WTC11 (cell line): ENCODE results near the gene EHBP1L1. TPM values are rescaled to one million over a fixed set of nuclear protein-coding genes. Genes with fewer than 3 reads are reported as not detected.
A peak's percentile ranks its signal among the peaks of the same experiment; 100 is the strongest.

ENCODE experiments used
- ATAC-seq: fragments of 200-7000 bp; cut with Tn5 transposase; 2 replicates; pipeline ENCODE4 v1.10.0; 2021; ENCODE audit warnings: mild to moderate bottlenecking, moderate library complexity
- CTCF ChIA-PET: fragments of 300-600 bp; sonication (Branson Sonifier 250); formaldehyde crosslinking; loops from one replicate; lab custom pipeline; 2021; ENCODE audit warnings: antibody characterized with exemption; lab: Charles Lee
- POLR2A ChIA-PET: fragments of 350-600 bp; sonication (Branson Sonifier 250); formaldehyde crosslinking; loops from one replicate; lab custom pipeline; 2021; ENCODE audit warnings: antibody characterized with exemption; lab: Charles Lee
- DNase-seq: peaks from one replicate; pipeline ENCODE4 v3.0.0; 2021; ENCODE audit warnings: low spot score
- H3K27ac Mint-ChIP-seq: 2 replicates; pipeline ENCODE4 v1.8.0; 2021; ENCODE audit warnings: mixed read lengths
- H3K27me3 Mint-ChIP-seq: 2 replicates; pipeline ENCODE4 v1.8.0; 2021; ENCODE audit warnings: low read depth, mild to moderate bottlenecking, moderate library complexity, mixed read lengths
- H3K36me3 Mint-ChIP-seq: 2 replicates; pipeline ENCODE4 v1.8.0; 2021; ENCODE audit warnings: mixed read lengths
- H3K4me1 Mint-ChIP-seq: 2 replicates; pipeline ENCODE4 v1.8.0; 2022; ENCODE audit warnings: mixed read lengths
- H3K4me3 Mint-ChIP-seq: 2 replicates; pipeline ENCODE4 v1.8.0; 2021; ENCODE audit warnings: mild to moderate bottlenecking, moderate library complexity, mixed read lengths
- H3K9me3 Mint-ChIP-seq: 2 replicates; pipeline ENCODE4 v1.8.0; 2021; ENCODE audit warnings: mixed read lengths
- CBFB ChIP-seq: sonication (generic); formaldehyde crosslinking; IDR thresholded peaks from 2 replicates; pipeline ENCODE4 v1.8.1; 2022; ENCODE audit warnings: mild to moderate bottlenecking, low read depth, missing genetic modification reagents
- HMGA2 ChIP-seq: fragments of 250-450 bp; sonication (Bioruptor Pico); IDR thresholded peaks from 2 replicates; pipeline ENCODE4 v1.4.0; 2021; ENCODE audit warnings: mild to moderate bottlenecking, moderate library complexity
- JAZF1 ChIP-seq: fragments of 250-450 bp; sonication (Bioruptor Pico); IDR thresholded peaks from 2 replicates; pipeline ENCODE4 v1.9.0; 2021; ENCODE audit warnings: moderate library complexity, mild to moderate bottlenecking, inconsistent platforms
- MYBL2 ChIP-seq: sonication (generic); formaldehyde crosslinking; IDR thresholded peaks from 2 replicates; pipeline ENCODE4 v1.8.1; 2023; ENCODE audit warnings: mild to moderate bottlenecking, moderate library complexity, missing genetic modification reagents
- RORB ChIP-seq: fragments of 250-450 bp; sonication (Bioruptor Pico); IDR thresholded peaks from 2 replicates; pipeline ENCODE4 v1.9.0; 2021; ENCODE audit warnings: mild to moderate bottlenecking
- SP1 ChIP-seq: sonication (generic); formaldehyde crosslinking; conservative IDR thresholded peaks from 2 replicates; pipeline ENCODE4 v1.8.1; 2022; ENCODE audit warnings: missing genetic modification reagents
- TEAD1 ChIP-seq: sonication (generic); formaldehyde crosslinking; IDR thresholded peaks from 2 replicates; pipeline ENCODE4 v1.8.0; 2022; ENCODE audit warnings: mild to moderate bottlenecking, missing genetic modification reagents
- ZNF121 ChIP-seq: sonication (generic); formaldehyde crosslinking; IDR thresholded peaks from 2 replicates; pipeline ENCODE4 v1.8.0; 2023; ENCODE audit warnings: missing genetic modification reagents
- ZNF138 ChIP-seq: sonication (generic); formaldehyde crosslinking; conservative IDR thresholded peaks from 2 replicates; pipeline ENCODE4 v1.8.1; 2022; ENCODE audit warnings: mild to moderate bottlenecking, moderate library complexity, missing genetic modification reagents
- total RNA-seq: library from RNA; stranded (reverse); gene quantifications from 3 replicates; pipeline ENCODE4 v1.2.3, GENCODE V29; 2021
- TF ChIP-seq, protein P1 (sequence below): sonication (generic); formaldehyde crosslinking; conservative IDR thresholded peaks from 2 replicates; pipeline ENCODE4 v1.8.1; 2023; ENCODE audit warnings: mild to moderate bottlenecking, low read depth, missing genetic modification reagents, moderate library complexity
- TF ChIP-seq, protein P2 (sequence below): sonication (generic); formaldehyde crosslinking; IDR thresholded peaks from 2 replicates; pipeline ENCODE4 v1.8.0; 2022; ENCODE audit warnings: missing genetic modification reagents
- TF ChIP-seq, protein P3 (sequence below): sonication (generic); formaldehyde crosslinking; IDR thresholded peaks from 2 replicates; pipeline ENCODE4 v1.8.0; 2022; ENCODE audit warnings: mild to moderate bottlenecking, missing genetic modification reagents
- TF ChIP-seq, protein P4 (sequence below): sonication (generic); formaldehyde crosslinking; IDR thresholded peaks from 2 replicates; pipeline ENCODE4 v1.8.1; 2023; ENCODE audit warnings: mild to moderate bottlenecking, moderate library complexity, missing genetic modification reagents
- TF ChIP-seq, protein P5 (sequence below): sonication (generic); formaldehyde crosslinking; IDR thresholded peaks from 2 replicates; pipeline ENCODE4 v1.8.1; 2023; ENCODE audit warnings: mild to moderate bottlenecking, missing genetic modification reagents, moderate library complexity

EHBP1L1 gene
- total RNA-seq, 1 experiment from 2014 or later: 11.8 TPM

DNA sequence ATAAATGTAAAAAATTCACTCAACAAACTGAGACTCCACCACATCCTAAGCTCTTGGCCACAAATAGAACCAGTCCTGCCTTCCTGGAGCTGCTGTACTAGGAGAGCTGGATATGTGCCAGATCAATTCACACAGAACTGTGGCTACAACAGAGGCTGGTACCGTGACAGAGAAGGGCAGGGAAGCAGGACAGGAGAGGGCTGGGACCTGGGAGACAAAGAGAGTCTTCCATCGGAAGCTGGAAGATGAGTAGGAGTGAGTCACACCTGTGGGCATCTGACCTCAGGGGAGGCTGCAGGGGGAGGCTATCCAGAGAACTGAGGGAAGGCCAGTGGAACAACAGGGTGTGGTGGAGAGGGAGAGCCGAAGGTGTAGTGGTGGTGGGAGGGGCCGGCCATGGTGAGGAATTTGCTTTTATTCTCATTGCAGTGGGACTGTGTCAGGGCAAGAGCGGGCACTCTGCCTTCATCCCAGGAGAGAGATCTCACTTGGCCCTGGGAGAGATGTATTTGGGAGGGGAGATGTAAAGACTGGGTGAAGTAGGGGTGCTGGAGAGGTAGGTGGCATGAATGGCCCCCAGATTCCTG is 15.8 kb upstream of the EHBP1L1 start (continued):
- TF ChIP-seq MYBL2 (no peak), TEAD1 (CRISPR knock-in tag) (no peak), RORB (CRISPR knock-in tag) (no peak)
- TF ChIP-seq, protein P1, sequence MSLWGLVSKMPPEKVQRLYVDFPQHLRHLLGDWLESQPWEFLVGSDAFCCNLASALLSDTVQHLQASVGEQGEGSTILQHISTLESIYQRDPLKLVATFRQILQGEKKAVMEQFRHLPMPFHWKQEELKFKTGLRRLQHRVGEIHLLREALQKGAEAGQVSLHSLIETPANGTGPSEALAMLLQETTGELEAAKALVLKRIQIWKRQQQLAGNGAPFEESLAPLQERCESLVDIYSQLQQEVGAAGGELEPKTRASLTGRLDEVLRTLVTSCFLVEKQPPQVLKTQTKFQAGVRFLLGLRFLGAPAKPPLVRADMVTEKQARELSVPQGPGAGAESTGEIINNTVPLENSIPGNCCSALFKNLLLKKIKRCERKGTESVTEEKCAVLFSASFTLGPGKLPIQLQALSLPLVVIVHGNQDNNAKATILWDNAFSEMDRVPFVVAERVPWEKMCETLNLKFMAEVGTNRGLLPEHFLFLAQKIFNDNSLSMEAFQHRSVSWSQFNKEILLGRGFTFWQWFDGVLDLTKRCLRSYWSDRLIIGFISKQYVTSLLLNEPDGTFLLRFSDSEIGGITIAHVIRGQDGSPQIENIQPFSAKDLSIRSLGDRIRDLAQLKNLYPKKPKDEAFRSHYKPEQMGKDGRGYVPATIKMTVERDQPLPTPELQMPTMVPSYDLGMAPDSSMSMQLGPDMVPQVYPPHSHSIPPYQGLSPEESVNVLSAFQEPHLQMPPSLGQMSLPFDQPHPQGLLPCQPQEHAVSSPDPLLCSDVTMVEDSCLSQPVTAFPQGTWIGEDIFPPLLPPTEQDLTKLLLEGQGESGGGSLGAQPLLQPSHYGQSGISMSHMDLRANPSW (CRISPR knock-in tag): no peak

DNA sequence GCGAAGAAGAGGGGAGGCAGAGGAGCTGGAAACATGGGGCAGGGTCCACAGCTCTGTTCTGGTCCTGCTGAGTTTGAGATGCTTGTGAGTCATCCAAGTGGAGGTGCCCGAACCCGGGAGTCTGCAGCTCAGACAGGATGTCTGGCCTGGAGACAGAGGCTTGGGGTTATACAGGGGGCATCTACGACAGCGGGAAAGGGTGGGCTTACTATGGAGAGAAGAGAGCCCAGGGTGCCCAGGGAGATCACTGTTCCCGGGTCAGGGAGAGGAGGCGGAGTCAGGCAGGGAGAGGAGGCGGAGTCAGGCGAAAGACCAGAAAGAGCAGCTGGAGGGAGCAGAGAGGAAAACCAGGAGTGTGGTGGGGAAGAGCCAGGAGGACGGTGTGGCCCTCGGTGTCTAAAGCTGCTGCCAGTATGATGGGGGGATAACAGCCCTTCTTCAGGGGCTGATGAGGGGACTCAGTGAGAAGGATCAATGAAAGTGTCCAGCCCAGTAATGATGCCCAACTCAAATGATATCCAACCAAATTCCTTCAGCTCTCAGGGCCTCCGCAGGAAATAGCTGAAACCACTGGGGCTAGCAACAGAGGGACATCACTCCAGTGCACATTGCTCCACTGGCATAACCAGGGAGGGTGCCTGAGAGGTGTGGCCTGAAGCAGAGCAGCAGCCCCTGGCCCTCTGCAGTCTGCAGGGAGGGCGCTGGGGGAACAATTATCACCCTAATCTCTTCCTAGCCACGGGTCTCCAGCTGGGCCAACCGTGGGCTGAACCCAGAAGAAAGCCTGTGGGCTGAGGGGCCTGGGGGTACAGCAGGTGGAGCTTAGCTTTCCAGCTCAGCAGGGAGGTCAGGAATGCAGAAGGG is 15.1 kb upstream of the EHBP1L1 start:
- no peaks in the 10 kb centered on the region for H3K9me3 Mint-ChIP-seq
- ATAC-seq (peak; percentile 75), DNase-seq (peak; percentile 77)
- 0 out of 2 replicates have a peak overlapping the region, but pooled peaks have one; percentile 2 for H3K27ac Mint-ChIP-seq
- TF ChIP-seq, protein P2, sequence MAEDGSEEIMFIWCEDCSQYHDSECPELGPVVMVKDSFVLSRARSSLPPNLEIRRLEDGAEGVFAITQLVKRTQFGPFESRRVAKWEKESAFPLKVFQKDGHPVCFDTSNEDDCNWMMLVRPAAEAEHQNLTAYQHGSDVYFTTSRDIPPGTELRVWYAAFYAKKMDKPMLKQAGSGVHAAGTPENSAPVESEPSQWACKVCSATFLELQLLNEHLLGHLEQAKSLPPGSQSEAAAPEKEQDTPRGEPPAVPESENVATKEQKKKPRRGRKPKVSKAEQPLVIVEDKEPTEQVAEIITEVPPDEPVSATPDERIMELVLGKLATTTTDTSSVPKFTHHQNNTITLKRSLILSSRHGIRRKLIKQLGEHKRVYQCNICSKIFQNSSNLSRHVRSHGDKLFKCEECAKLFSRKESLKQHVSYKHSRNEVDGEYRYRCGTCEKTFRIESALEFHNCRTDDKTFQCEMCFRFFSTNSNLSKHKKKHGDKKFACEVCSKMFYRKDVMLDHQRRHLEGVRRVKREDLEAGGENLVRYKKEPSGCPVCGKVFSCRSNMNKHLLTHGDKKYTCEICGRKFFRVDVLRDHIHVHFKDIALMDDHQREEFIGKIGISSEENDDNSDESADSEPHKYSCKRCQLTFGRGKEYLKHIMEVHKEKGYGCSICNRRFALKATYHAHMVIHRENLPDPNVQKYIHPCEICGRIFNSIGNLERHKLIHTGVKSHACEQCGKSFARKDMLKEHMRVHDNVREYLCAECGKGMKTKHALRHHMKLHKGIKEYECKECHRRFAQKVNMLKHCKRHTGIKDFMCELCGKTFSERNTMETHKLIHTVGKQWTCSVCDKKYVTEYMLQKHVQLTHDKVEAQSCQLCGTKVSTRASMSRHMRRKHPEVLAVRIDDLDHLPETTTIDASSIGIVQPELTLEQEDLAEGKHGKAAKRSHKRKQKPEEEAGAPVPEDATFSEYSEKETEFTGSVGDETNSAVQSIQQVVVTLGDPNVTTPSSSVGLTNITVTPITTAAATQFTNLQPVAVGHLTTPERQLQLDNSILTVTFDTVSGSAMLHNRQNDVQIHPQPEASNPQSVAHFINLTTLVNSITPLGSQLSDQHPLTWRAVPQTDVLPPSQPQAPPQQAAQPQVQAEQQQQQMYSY (CRISPR knock-in tag): peak; percentile 97
- TF ChIP-seq ZNF121 (CRISPR knock-in tag): no peak
- TF ChIP-seq CBFB (CRISPR knock-in tag): no peak
- TF ChIP-seq SP1 (CRISPR knock-in tag): no peak
- TF ChIP-seq, protein P3, sequence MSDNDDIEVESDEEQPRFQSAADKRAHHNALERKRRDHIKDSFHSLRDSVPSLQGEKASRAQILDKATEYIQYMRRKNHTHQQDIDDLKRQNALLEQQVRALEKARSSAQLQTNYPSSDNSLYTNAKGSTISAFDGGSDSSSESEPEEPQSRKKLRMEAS (CRISPR knock-in tag): peak; percentile 18; the same call in 1 of the 2 replicates
- TF ChIP-seq HMGA2 (CRISPR knock-in tag): no peak
- TF ChIP-seq, protein P4, sequence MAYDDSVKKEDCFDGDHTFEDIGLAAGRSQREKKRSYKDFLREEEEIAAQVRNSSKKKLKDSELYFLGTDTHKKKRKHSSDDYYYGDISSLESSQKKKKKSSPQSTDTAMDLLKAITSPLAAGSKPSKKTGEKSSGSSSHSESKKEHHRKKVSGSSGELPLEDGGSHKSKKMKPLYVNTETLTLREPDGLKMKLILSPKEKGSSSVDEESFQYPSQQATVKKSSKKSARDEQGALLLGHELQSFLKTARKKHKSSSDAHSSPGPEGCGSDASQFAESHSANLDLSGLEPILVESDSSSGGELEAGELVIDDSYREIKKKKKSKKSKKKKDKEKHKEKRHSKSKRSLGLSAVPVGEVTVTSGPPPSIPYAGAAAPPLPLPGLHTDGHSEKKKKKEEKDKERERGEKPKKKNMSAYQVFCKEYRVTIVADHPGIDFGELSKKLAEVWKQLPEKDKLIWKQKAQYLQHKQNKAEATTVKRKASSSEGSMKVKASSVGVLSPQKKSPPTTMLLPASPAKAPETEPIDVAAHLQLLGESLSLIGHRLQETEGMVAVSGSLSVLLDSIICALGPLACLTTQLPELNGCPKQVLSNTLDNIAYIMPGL (CRISPR knock-in tag): no peak
- no peak for TF ChIP-seq ZNF138 (CRISPR knock-in tag)
- no peak for TF ChIP-seq JAZF1
- TF ChIP-seq, protein P5, sequence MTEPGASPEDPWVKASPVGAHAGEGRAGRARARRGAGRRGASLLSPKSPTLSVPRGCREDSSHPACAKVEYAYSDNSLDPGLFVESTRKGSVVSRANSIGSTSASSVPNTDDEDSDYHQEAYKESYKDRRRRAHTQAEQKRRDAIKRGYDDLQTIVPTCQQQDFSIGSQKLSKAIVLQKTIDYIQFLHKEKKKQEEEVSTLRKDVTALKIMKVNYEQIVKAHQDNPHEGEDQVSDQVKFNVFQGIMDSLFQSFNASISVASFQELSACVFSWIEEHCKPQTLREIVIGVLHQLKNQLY (CRISPR knock-in tag): no peak
- peaks cover 47% of the 10 kb centered on the region for H3K27me3 Mint-ChIP-seq
- CTCF ChIA-PET: interaction anchor here (0.6 to 9.1 kb wide), 17 partner anchors 9 to 285 kb away, joined by 3 to 110 read pairs (median 5); partner anchors contain the start of genes EHBP1L1, FAM89B, KCNK7 and PCNX3
- H3K36me3 Mint-ChIP-seq: no peaks in the 10 kb centered on the region
- peaks cover 35% of the 10 kb centered on the region for H3K4me1 Mint-ChIP-seq
- POLR2A ChIA-PET: interaction anchor here (0.5 to 1.5 kb wide), 10 partner anchors 8 to 100 kb away, joined by 3 to 10 read pairs (median 4); partner anchors contain the start of genes EHBP1L1, FAM89B and ZNRD2
- peak overlapping the region; percentile 17 for H3K4me3 Mint-ChIP-seq
